ENCODE measurements around the gene XYLT1.

XYLT1 gene

DNA sequence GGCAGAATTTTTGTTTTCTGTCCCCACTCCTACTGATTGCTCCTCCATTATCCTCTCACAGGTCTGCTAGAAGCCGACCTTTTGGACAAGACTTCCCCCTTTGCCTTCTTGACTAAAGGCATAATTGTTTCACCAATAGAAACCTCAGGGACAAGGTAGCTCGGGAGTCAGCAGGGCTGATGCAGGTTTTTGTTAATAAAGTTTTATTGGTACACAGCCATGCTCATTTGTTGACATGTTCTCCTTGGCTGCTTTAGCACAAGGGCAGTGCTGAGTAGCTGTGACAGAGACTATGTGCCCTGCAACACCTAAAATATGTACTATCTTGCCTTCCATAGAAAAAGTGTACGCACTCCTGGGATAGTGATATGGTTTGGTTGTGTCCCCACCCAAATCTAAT lies 271.6 kb downstream of the XYLT1 start:
- Histone ChIP-seq H3K4me3 (ENCODE audit: low read length) (no peak overlapping the region), H3K4me1 (ENCODE audit: control insufficient read depth, low read depth, low read length) (no peaks in the 10 kb centered on the region), H3K27me3 (ENCODE audit: control insufficient read depth, insufficient read depth, low read length) (no peaks in the 10 kb centered on the region), H3K9me3 (ENCODE audit: control insufficient read depth, low read depth, low read length) (no peaks in the 10 kb centered on the region), H3K36me3 (ENCODE audit: control insufficient read depth, low read depth, low read length) (no peaks in the 10 kb centered on the region), H3K27ac (ENCODE audit: low read length) (no peak overlapping the region), H3K9ac (ENCODE audit: low read length) (no peak overlapping the region)

DNA sequence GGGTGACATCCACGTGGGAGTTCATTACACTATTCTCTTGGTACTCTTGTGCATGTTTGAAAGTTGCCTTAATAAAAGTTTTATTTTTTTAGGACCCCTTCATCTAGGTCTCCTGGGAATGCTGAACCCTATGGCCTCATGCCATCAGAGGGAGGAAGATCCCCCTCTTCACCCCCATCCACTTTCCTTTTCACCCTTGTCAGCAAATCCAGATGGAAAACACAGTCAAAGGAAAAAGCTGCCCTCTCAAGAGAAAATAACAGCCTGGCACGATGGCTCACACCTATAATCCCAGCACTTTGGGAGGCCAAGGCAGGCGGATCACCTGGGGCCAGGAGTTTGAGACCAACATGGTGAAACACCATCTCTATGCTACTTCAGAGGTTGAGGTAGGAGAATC lies 274.2 kb downstream of the XYLT1 start:
- Histone ChIP-seq H3K4me3 (ENCODE audit: low read length) (no peak overlapping the region), H3K27me3 (ENCODE audit: control insufficient read depth, insufficient read depth, low read length) (no peaks in the 10 kb centered on the region), H3K27ac (ENCODE audit: low read length) (no peak overlapping the region), H3K9me3 (ENCODE audit: control insufficient read depth, low read depth, low read length) (no peaks in the 10 kb centered on the region), H3K36me3 (ENCODE audit: control insufficient read depth, low read depth, low read length) (no peaks in the 10 kb centered on the region), H3K4me1 (ENCODE audit: control insufficient read depth, low read depth, low read length) (no peaks in the 10 kb centered on the region), H3K9ac (ENCODE audit: low read length) (no peak overlapping the region)

DNA sequence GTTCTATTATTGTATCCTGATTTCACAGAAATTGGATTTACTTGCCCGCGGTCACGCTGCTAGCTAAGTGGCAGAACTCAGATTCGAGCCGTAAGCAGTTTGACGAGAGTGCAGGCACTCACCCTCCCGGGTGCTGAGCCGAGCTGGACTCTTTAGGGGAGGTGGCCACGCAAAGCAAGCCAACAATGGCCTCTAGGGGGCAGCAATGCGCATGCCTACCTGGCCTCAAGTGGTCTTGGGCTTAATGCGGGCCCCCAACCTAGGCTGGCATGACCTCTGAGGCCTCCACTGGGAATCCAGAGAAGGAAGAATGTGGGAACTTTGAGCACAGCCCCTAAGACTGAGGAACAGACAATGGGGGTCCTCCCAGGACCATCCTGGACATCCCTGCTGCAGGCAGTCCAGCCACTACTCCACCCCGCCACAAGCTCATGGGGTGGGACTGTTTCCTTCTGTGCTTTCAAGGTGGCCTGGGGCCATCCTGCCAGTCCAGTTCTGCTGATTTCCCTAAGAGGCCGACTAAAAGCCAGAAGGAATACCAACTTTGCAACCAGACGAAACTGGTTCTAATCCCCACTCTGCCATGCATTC lies 276.5 kb downstream of the XYLT1 start:
- Histone ChIP-seq H3K4me1 (ENCODE audit: control insufficient read depth, low read depth, low read length) (no peaks in the 10 kb centered on the region), H3K9me3 (ENCODE audit: control insufficient read depth, low read depth, low read length) (no peaks in the 10 kb centered on the region), H3K27ac (ENCODE audit: low read length) (no peak overlapping the region), H3K9ac (ENCODE audit: low read length) (no peak overlapping the region), H3K27me3 (ENCODE audit: control insufficient read depth, insufficient read depth, low read length) (no peaks in the 10 kb centered on the region), H3K4me3 (ENCODE audit: low read length) (no peak overlapping the region), H3K36me3 (ENCODE audit: control insufficient read depth, low read depth, low read length) (no peaks in the 10 kb centered on the region)

DNA sequence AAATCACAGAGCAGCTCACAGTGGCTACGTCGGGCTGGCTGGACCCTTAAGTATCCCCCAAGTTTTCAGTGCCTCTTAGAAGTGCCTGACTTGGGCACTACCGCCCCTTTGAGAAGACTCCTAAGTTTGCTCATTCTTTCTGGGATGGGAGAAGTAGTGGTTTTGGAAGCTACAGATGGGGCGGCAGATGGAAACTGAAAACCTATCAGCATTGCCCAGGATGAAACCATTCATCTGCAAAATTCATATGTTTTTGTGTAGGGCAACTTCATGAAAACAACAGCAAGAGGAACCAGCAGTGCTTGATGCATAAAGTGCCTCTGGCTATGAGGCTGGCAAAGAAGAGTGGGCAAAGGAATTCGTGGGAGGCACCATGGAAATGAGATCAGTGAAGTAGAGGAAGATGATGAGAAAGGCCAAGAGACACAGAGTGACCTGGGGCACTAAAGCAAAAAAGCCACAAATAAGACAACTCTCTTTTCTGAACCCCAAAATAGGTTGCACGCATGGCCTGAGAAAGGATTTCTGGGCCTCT lies 277.1 kb downstream of the XYLT1 start:
- no peak overlapping the region for H3K4me3 ChIP-seq (ENCODE audit: low read length)
- H3K4me1 ChIP-seq (ENCODE audit: control insufficient read depth, low read depth, low read length), result no peaks in the 10 kb centered on the region
- H3K9me3 ChIP-seq (ENCODE audit: control insufficient read depth, low read depth, low read length), result no peaks in the 10 kb centered on the region
- H3K27me3 ChIP-seq (ENCODE audit: control insufficient read depth, insufficient read depth, low read length), result no peaks in the 10 kb centered on the region
- H3K9ac ChIP-seq (ENCODE audit: low read length), result no peak overlapping the region
- H3K36me3 ChIP-seq (ENCODE audit: control insufficient read depth, low read depth, low read length), result no peaks in the 10 kb centered on the region
- H3K27ac ChIP-seq (ENCODE audit: low read length), result no peak overlapping the region

DNA sequence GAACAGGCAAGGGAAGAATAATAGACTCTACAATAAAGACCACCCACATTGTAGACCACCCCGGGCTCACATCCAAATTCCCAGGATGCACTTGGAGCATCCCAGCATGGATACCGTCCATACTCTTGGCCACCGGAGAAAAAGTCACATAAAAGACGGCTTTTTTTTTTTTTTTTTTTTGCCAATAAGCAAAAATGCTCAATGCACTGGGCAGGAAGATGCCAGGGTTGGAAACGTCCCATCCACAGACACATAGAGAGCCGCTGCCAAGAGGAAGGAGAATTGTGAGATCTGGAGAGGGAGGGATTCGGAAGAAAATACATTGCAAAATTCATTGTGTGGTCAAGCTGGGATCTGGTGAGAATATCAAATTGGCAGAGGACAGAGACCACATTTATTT lies 286.7 kb downstream of the XYLT1 start:
- H3K9me3 ChIP-seq (ENCODE audit: control insufficient read depth, low read depth, low read length), result no peaks in the 10 kb centered on the region

DNA sequence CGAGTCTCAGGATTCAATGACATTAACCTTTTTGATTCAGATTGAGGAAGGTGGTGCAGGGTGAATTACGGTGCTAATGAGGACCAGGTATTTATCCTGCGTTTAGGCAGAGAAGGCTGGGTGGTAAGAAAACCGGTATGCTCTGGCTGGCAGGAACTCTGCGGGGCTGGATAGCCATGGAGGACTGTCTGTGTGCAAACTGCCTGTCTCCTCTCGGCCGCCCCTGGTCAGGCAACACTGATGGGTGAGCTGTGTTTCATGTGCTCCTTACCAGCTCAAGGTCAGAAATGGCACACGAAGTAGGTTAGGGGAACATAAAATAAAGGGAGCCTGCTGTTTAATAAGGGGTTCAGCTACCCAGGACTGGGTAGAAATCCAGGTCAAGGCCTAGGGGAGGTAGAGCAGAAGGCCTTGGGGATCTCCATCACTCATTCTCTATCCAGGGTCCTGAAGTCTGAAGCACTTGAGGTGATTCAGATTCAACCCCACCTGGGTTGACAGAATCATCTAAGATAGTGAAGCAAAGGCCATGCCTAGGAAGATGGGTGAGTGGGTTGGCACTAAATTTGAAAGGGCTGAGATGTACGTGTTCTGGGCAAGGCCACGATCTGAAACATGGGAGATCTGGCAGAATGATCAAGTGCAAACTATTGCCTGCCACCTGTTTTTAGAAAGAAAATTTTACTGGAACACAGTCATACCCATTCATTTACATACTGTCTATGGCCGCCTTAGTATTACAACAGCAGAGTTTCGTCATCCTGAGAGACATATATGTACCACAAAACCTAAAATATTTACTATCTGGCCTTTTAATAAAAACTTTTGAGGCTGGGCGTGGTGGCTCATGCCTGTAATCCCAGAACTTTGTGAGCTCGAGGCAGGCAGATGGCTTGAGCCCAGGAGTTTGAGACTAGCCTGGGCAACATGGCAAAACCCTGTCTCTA lies 292.5 kb downstream of the XYLT1 start:
- Histone ChIP-seq H3K27me3 (ENCODE audit: control insufficient read depth, insufficient read depth, low read length) (no peaks in the 10 kb centered on the region), H3K36me3 (ENCODE audit: control insufficient read depth, low read depth, low read length) (no peaks in the 10 kb centered on the region), H3K9me3 (ENCODE audit: control insufficient read depth, low read depth, low read length) (no peaks in the 10 kb centered on the region), H3K4me3 (ENCODE audit: low read length) (no peak overlapping the region), H3K4me1 (ENCODE audit: control insufficient read depth, low read depth, low read length) (no peaks in the 10 kb centered on the region), H3K9ac (ENCODE audit: low read length) (no peak overlapping the region), H3K27ac (ENCODE audit: low read length) (no peak overlapping the region)

More for the DNA sequence above, 286.7 kb downstream of the XYLT1 start:
- Histone ChIP-seq H3K27me3 (ENCODE audit: control insufficient read depth, insufficient read depth, low read length) (no peaks in the 10 kb centered on the region), H3K36me3 (ENCODE audit: control insufficient read depth, low read depth, low read length) (no peaks in the 10 kb centered on the region), H3K4me1 (ENCODE audit: control insufficient read depth, low read depth, low read length) (no peaks in the 10 kb centered on the region), H3K9ac (ENCODE audit: low read length) (no peak overlapping the region), H3K4me3 (ENCODE audit: low read length) (no peak overlapping the region), H3K27ac (ENCODE audit: low read length) (no peak overlapping the region)

DNA sequence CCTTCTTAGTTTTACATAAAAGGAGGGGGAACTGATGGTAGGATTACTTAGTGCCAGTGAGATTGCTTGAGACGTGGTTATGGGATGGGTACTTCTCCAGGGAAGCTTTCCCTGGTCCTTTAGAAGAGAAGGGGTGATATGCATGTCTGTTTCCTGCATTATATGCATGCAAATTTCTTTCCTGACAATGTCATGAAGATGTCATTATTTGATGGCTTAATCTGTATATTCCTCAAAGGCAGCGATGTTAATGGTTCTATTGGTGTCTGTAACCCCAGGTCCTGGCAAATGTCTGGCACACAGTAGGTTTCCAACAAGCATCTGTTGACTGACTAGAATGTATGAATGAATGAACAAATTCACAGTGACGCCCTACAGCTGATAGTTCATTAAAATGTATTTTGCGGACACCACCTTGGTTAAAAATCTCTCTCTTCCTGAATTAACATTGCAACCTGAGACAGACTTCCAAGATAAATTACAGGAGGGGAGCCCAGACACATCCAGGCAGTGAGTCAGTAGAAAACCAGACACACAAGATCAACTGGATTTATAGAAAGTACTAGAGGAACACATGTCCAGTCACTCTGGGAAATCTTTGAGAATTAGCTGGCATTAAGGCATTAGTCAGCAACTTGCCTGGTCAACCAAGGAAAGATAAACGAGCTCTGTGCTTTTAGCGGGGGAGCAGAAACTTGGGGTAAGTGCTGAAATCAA lies 293.4 kb downstream of the XYLT1 start:
- Histone ChIP-seq H3K4me1 (ENCODE audit: control insufficient read depth, low read depth, low read length) (no peaks in the 10 kb centered on the region), H3K27ac (ENCODE audit: low read length) (no peak overlapping the region), H3K4me3 (ENCODE audit: low read length) (no peak overlapping the region), H3K36me3 (ENCODE audit: control insufficient read depth, low read depth, low read length) (no peaks in the 10 kb centered on the region), H3K27me3 (ENCODE audit: control insufficient read depth, insufficient read depth, low read length) (no peaks in the 10 kb centered on the region), H3K9me3 (ENCODE audit: control insufficient read depth, low read depth, low read length) (no peaks in the 10 kb centered on the region), H3K9ac (ENCODE audit: low read length) (no peak overlapping the region)

DNA sequence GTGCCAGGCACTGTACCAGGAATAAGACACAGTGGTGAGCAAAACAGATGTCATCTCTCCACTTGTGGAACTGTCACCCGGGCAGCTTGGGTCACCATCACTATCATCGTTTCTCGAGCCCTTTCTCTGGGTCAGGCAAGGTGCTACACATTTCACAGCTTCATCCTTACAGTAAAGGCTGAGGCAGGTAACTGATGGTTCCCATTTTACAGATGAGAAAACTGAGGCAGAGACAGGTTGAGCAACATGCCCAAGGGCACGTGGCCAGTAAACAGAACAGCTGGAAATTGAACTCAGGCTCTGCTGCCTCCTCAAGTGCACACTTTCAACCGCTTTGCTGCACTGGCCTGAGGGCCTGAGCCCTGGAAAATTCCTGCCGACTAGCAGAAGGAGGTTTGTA lies 294.6 kb downstream of the XYLT1 start:
- Histone ChIP-seq H3K9ac (ENCODE audit: low read length) (no peak overlapping the region), H3K36me3 (ENCODE audit: control insufficient read depth, low read depth, low read length) (no peaks in the 10 kb centered on the region), H3K27ac (ENCODE audit: low read length) (no peak overlapping the region), H3K27me3 (ENCODE audit: control insufficient read depth, insufficient read depth, low read length) (no peaks in the 10 kb centered on the region), H3K4me1 (ENCODE audit: control insufficient read depth, low read depth, low read length) (no peaks in the 10 kb centered on the region), H3K4me3 (ENCODE audit: low read length) (no peak overlapping the region), H3K9me3 (ENCODE audit: control insufficient read depth, low read depth, low read length) (no peaks in the 10 kb centered on the region)

DNA sequence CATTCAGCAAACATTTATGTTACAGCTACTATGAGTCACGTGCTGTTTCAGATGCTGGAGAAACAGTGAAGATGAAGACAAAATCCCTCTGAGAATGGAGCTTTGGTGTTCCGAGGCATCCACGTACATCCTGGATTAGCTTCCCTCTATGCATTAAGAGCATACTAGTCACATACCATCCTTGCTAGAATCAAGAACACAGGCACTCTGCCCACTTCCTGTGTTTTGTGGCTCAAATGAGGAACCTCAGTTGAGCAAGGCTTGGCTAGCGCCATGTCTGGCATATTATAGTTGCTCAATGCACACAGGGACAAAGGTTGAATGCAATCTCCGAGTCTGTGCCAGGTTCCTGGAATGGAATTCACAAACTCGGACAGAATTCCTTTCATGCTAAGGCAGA lies 297.5 kb downstream of the XYLT1 start:
- no peaks in the 10 kb centered on the region for H3K9me3 ChIP-seq (ENCODE audit: control insufficient read depth, low read depth, low read length)
- H3K36me3 ChIP-seq (ENCODE audit: control insufficient read depth, low read depth, low read length), result no peaks in the 10 kb centered on the region
- no peaks in the 10 kb centered on the region for H3K4me1 ChIP-seq (ENCODE audit: control insufficient read depth, low read depth, low read length)
- H3K27me3 ChIP-seq (ENCODE audit: control insufficient read depth, insufficient read depth, low read length), result no peaks in the 10 kb centered on the region
- H3K27ac ChIP-seq (ENCODE audit: low read length), result no peak overlapping the region
- H3K4me3 ChIP-seq (ENCODE audit: low read length), result no peak overlapping the region
- no peak overlapping the region for H3K9ac ChIP-seq (ENCODE audit: low read length)

DNA sequence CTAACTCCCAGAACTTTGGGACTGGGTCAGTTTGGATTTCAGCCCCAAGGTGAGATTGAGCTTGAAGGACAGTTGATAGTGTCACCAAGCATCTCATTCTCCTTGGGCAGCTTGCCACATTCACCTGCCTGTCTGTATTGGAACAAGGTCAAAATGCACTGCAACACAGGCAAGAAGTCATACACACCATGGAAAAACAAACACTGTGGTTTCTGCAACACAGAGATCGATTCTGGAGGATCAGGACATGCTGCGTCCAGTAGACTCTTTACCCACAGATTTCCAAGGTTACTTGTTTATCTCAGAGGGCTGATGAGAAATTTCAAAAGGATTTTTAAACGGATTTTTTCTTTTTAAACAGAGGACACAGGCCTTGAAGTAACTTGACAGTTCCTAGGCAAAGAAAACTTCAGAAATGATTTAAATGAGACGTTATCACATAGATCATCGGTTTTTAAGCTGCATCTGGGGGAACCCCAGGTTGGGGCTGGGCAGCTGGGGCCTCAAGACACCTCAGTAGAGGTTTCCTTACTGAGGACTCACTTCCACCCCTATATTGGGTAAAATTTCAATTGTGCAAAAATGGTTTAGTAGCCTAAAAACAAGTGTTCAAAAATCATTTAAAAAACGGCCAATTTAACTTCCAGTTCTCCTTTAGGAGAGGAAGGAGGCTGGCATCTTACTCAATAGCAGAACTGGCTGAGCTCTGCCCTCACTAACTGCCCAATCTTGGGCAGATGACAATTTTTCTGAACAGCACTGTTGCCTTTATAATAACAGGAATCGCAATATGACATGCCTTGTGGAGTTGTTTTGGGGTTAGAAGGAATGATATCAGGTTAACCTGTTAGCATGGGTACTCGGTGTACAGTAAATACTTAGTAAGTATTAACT lies 299.3 kb downstream of the XYLT1 start:
- no peaks in the 10 kb centered on the region for H3K27me3 ChIP-seq (ENCODE audit: control insufficient read depth, insufficient read depth, low read length)
- H3K4me3 ChIP-seq (ENCODE audit: low read length), result no peak overlapping the region
- no peak overlapping the region for H3K9ac ChIP-seq (ENCODE audit: low read length)
- H3K27ac ChIP-seq (ENCODE audit: low read length), result no peak overlapping the region
- H3K4me1 ChIP-seq (ENCODE audit: control insufficient read depth, low read depth, low read length), result no peaks in the 10 kb centered on the region
- no peaks in the 10 kb centered on the region for H3K9me3 ChIP-seq (ENCODE audit: control insufficient read depth, low read depth, low read length)
- no peaks in the 10 kb centered on the region for H3K36me3 ChIP-seq (ENCODE audit: control insufficient read depth, low read depth, low read length)

DNA sequence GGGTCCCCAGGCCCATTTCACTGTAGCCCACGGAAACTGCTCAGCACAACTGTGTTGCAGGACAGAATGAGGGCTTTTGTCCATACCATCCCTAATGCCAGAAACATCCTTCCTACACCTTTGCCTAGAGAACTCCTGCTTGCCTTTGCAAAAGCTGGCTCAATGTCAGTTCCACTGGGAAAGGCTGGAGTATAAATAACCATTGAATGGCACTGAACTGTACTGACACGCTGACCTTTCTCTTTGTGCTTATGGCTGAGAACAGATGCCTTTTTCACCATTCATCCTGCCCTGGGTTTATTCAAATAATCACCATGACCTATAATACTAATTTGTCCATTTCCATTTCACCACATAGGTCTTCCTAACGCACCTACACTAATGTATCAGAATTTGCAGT lies 300.3 kb downstream of the XYLT1 start:
- Histone ChIP-seq H3K36me3 (ENCODE audit: control insufficient read depth, low read depth, low read length) (no peaks in the 10 kb centered on the region), H3K9ac (ENCODE audit: low read length) (no peak overlapping the region), H3K27me3 (ENCODE audit: control insufficient read depth, insufficient read depth, low read length) (no peaks in the 10 kb centered on the region), H3K4me3 (ENCODE audit: low read length) (no peak overlapping the region), H3K9me3 (ENCODE audit: control insufficient read depth, low read depth, low read length) (no peaks in the 10 kb centered on the region), H3K27ac (ENCODE audit: low read length) (no peak overlapping the region), H3K4me1 (ENCODE audit: control insufficient read depth, low read depth, low read length) (no peaks in the 10 kb centered on the region)

Data from iPS-18a (cell line).